HT-29 (cell line): ENCODE results near the gene LOXL3. TPM values are rescaled to one million over a fixed set of nuclear protein-coding genes. Genes with fewer than 3 reads are reported as not detected.

Source experiments
- DNase-seq: peaks from one replicate; pipeline ENCODE4 v3.0.0-alpha.2; 2015; ENCODE audit warnings: low spot score
- total RNA-seq: library from RNA; depleted of rRNA; stranded (reverse); fragments of >200 nt; shearing (Covaris generic); gene quantifications from 2 replicates; pipeline ENCODE4 v1.2.3, GENCODE V29; 2014

LOXL3 gene
- total RNA-seq, 1 experiment from 2014 or later, result 0.74 TPM

- no peak for DNase-seq
Measured at GRCh38 chr2:74551942-74552913, 1.5 kb downstream of the LOXL3 start.

GRCh38 chr2:74551530-74551929 is 2.2 kb downstream of the LOXL3 start:
- no peak for DNase-seq

- DNase-seq, result no peak
Measured at GRCh38 chr2:74550231-74550630, 3.5 kb downstream of the LOXL3 start.

GRCh38 chr2:74548900-74549826 is 4.6 kb downstream of the LOXL3 start:
- peak; percentile 41 for DNase-seq

- DNase-seq, result no peak
Measured at GRCh38 chr2:74548285-74548899, 5.3 kb downstream of the LOXL3 start.

- no peak for DNase-seq
Measured at GRCh38 chr2:74546004-74546403, 7.7 kb downstream of the LOXL3 start.

- DNase-seq, result peak; percentile 40
Measured at GRCh38 chr2:74544634-74545033, 9.1 kb downstream of the LOXL3 start.

- DNase-seq, result no peak
Measured at GRCh38 chr2:74542978-74543377, 10.8 kb downstream of the LOXL3 start.

- DNase-seq, result no peak
Measured at GRCh38 chr2:74540291-74540690, 13.5 kb downstream of the LOXL3 start.

- DNase-seq, result no peak
Measured at GRCh38 chr2:74538881-74539339, 14.8 kb downstream of the LOXL3 start.

- no peak for DNase-seq
Measured at GRCh38 chr2:74537140-74537539, 16.6 kb downstream of the LOXL3 start.

GRCh38 chr2:74536166-74536950 is 17.4 kb downstream of the LOXL3 start:
- no peak for DNase-seq

GRCh38 chr2:74535440-74535965 is 18.2 kb downstream of the LOXL3 start:
- DNase-seq, result no peak

GRCh38 chr2:74534411-74534810 is 19.3 kb downstream of the LOXL3 start:
- no peak for DNase-seq

GRCh38 chr2:74533464-74533863 is 20.3 kb downstream of the LOXL3 start:
- DNase-seq, result no peak

GRCh38 chr2:74532222-74532621 is 21.5 kb downstream of the LOXL3 start:
- DNase-seq, result peak; percentile 62

- no peak for DNase-seq
Measured at GRCh38 chr2:74531666-74532065, 22.1 kb downstream of the LOXL3 start.

- peak; percentile 36 for DNase-seq
Measured at GRCh38 chr2:74530239-74531187, 23.2 kb downstream of the LOXL3 start.
